Transverse colon (tissue), 4 donors: ENCODE measurements around the gene TCEA3. TPM values are rescaled to one million over a fixed set of nuclear protein-coding genes. Genes with fewer than 3 reads are reported as not detected.
A peak's percentile ranks its signal among the peaks of the same experiment; 100 is the strongest.

Source experiments
- DNase-seq: peaks from one replicate; pipeline ENCODE4 v3.0.0-alpha.2; 2019
- H3K27ac ChIP-seq, 4 donors: fragments of 200-600 bp; sonication (generic); 2 replicates each; pipeline ENCODE4 v1.5.1; 2016 to 2018; ENCODE audit warnings: inconsistent platforms in 4 of 4
- H3K27me3 ChIP-seq: fragments of 200-600 bp; sonication (generic); 2 replicates; pipeline ENCODE4 v1.5.1; 2017; ENCODE audit warnings: inconsistent platforms
- H3K36me3 ChIP-seq, 4 donors: fragments of 200-600 bp; sonication (generic); 2 replicates each; pipeline ENCODE4 v1.5.1; 2017 to 2019; ENCODE audit warnings: inconsistent platforms in 4 of 4
- H3K4me1 ChIP-seq, 4 donors: fragments of 200-600 bp; sonication (generic); 2 replicates each; pipeline ENCODE4 v1.5.1; 2017 to 2020; ENCODE audit warnings: inconsistent platforms in 4 of 4
- H3K4me3 ChIP-seq, 4 donors: fragments of 200-600 bp; sonication (generic); 1 replicate in 1 of 4; 2 replicates in 3 of 4; pipeline versions ENCODE4 v1.5.1 to v1.6.1; 2017 to 2019; ENCODE audit warnings: inconsistent platforms in 4 of 4
- H3K9me3 ChIP-seq, 2 donors: fragments of 200-600 bp; sonication (generic); 2 replicates each; pipeline ENCODE4 v1.5.1; 2017 to 2019; ENCODE audit warnings: inconsistent platforms in 2 of 2
- CTCF ChIP-seq, 5 experiments: fragments of 200-600 bp in 3 of 5; fragments of 450-650 bp in 2 of 5; sonication (generic) in 3 of 5; IDR thresholded peaks; 1 replicate in 2 of 5; 2 replicates in 3 of 5; pipeline ENCODE4 v1.5.1; 2016 to 2017; ENCODE audit warnings: antibody characterized with exemption in 5 of 5, inconsistent platforms in 3 of 5, mild to moderate bottlenecking in 2 of 5, moderate library complexity in 1 of 5
- EP300 ChIP-seq: sonication (generic); formaldehyde crosslinking; IDR thresholded peaks from one replicate; pipeline ENCODE4 v1.6.1; 2017; ENCODE audit warnings: antibody characterized with exemption, low read depth
- POLR2A ChIP-seq: fragments of 450-650 bp; IDR thresholded peaks from one replicate; pipeline ENCODE4 v1.6.1; 2016; ENCODE audit warnings: antibody characterized with exemption, mild to moderate bottlenecking, moderate library complexity
- POLR2AphosphoS5 ChIP-seq, 3 donors: sonication (generic); formaldehyde crosslinking; IDR thresholded peaks; one replicate each; pipeline ENCODE4 v1.6.1; 2016; ENCODE audit warnings: antibody characterized with exemption in 3 of 3
- WGBS, 2 donors: methylation state at CpG; one replicate each; pipeline ENCODE4 v1.1.5; 2018; ENCODE audit warnings: low coverage in 1 of 2; 5-methylcytosine and 5-hydroxymethylcytosine counted together
- in situ Hi-C, 4 donors: fragments of 200-750 bp; cut with MboI; loops; one replicate each; pipeline versions ENCODE4 v1.15.0 to v1.15.1; 2017; ENCODE audit warnings: low sequenced_read_pairs in 3 of 4, low pct_ligation_motif_present in 1 of 4, low pct_unique_long_range_greater_than_20kb in 1 of 4
- intact Hi-C: fragments of 100-400 bp; cut with DNase I; formaldehyde crosslinking; loops from one replicate; pipeline ENCODE4 v1.15.1; 2023; ENCODE audit warnings: low total_unique reads
- total RNA-seq, 4 donors: library from RNA; depleted of rRNA; stranded (reverse); fragments of >200 nt; gene quantifications; one replicate each; pipeline ENCODE4 v1.1.0, GENCODE V29; 2016

TCEA3 gene
- total RNA-seq, 4 donors from 2014 or later, result 137 to 761 (median 198) TPM

DNA sequence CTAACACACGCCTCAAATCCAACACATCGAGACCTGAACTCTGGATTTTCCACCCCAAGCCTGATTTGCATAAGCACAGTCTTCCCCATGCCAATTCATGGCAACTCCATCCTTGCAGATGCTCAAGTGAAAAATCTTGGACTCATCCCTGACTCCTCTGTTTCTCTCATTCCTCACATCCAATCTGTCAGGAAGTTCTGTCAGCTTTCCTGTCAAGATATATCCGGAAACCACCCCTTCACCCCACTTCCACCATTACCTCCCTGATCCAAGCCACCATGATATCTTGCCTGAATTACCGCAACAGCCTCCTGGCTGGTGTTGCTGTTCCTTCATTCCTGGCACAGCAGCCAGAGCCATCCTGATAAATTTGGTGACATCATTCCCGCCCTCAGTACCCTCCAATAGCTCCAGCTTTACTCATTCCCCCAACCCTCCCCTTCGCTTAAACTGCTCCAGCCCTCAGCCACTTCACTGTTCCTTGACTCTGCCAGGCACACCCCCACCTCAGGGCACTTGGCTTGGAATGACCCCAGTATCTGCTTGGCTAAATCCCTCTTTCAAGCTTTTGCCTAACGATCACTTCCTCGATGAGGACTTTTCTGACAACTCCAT is 17.4 kb downstream of the TCEA3 start:
- Histone ChIP-seq H3K4me1 (peaks cover 23 to 29% (median 26%) of the 10 kb centered on the region in 4 donors), H3K9me3 (no peaks in the 10 kb centered on the region), H3K27ac (no peak overlapping the region), H3K36me3 (peaks cover 0 to 8% (median 3%) of the 10 kb centered on the region in 4 donors), H3K27me3 (no peaks in the 10 kb centered on the region), H3K4me3 (no peak overlapping the region)
- intact Hi-C loops (no loop called here), in situ Hi-C loops (no loop called here)
- TF ChIP-seq EP300 (no peak), POLR2AphosphoS5 (IDR thresholded peaks at IDR 0.05) (no peak), CTCF (IDR thresholded peaks at IDR 0.05) (no peak), POLR2A (no peak)
- WGBS, 2 donors, result 83 to 95% methylated on average over 6 to 8 of the region's 8 CpGs
- no peak for DNase-seq

DNA sequence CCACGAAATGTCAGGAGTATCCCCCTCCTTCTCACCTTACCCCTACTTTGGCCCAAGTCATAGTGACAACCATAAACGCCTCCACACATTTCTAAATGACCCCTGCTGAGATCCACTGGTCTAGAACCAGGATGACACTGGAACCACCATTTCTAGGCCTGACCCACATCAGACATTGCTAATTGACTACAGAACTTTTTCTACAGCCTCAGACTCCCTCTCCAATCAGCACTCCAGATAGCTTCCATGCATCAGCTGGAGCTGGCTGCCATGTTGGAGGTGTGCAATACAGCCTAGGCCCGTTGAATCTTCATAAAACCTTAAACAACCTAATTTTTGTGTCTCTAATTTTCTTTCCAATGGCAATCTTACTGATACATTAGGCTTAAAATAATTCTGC is 18.6 kb downstream of the TCEA3 start:
- Histone ChIP-seq H3K36me3 (peaks cover 0 to 8% (median 3%) of the 10 kb centered on the region in 4 donors), H3K4me3 (no peak overlapping the region), H3K4me1 (peaks cover 23 to 35% (median 26%) of the 10 kb centered on the region in 4 donors), H3K27me3 (no peaks in the 10 kb centered on the region), H3K27ac (no peak overlapping the region), H3K9me3 (no peaks in the 10 kb centered on the region)
- intact Hi-C loops, result no loop called here
- TF ChIP-seq POLR2AphosphoS5 (IDR thresholded peaks at IDR 0.05), result no peak
- TF ChIP-seq POLR2A, result no peak
- TF ChIP-seq CTCF (IDR thresholded peaks at IDR 0.05), result no peak
- TF ChIP-seq EP300, result no peak
- in situ Hi-C loops, result no loop called here
- WGBS, 2 donors, result 80 to 86% methylated on average over 1 to 3 of the region's 3 CpGs
- no peak for DNase-seq

DNA sequence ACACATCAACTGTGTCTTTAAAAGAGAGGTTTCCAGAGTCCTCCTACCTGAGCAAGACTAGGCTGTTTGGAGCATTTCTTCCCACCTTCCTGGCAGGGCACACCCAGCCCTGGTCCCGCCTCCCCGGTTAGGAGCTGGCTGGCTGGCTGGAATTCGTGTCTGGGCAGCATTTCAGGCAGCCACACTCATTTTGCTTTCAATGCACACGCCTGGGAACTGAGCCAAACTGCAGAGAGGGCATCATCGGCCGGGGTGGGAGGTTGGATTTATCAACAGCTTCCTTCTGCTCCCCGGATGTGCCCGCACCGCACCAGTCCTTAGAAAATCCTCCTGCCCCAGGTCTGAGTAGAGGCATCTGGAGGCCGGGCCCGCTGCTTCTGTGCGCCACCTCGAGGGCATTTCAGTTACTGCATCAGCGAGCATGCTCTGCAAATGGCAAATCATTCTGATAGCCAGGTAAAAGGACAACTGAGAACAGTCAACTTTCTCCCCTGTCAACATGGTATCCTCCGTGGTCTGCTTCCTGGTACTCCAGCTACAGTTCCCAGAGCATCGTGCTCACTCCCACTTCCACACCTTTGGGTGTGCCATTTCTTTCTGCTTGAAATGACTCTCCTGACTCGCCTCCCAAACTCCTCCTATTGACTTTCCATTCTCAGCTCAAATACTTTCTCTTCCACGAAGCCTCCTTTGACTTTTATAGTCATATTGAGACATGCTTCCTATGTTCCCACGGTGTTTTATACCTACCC is 20.6 kb downstream of the TCEA3 start:
- H3K4me3 ChIP-seq, result peak overlapping the region in 1 of 4 donors; percentile 12

More for the DNA sequence above, 20.6 kb downstream of the TCEA3 start:
- TF ChIP-seq EP300, result no peak
- TF ChIP-seq CTCF (IDR thresholded peaks at IDR 0.05), result peak; percentile 94 to 96 (median 95)
- peak in 2 of 3 donors; percentile 48 to 51 for TF ChIP-seq POLR2AphosphoS5 (IDR thresholded peaks at IDR 0.05)
- intact Hi-C loops (no loop called here), in situ Hi-C loops (no loop called here)
- peak overlapping the region; percentile 64 to 86 (median 80) for H3K27ac ChIP-seq
- 10 to 24% methylated on average over 3 to 19 of the region's 19 CpGs for WGBS, 2 donors
- peak; percentile 93 for DNase-seq
- no peaks in the 10 kb centered on the region for H3K27me3 ChIP-seq
- no peaks in the 10 kb centered on the region for H3K9me3 ChIP-seq
- H3K36me3 ChIP-seq, result peaks cover 0 to 8% (median 3%) of the 10 kb centered on the region in 4 donors
- H3K4me1 ChIP-seq, result peaks cover 23 to 35% (median 26%) of the 10 kb centered on the region in 4 donors
